Gastrocnemius medialis (tissue), 4 donors: ENCODE data around the gene AHDC1.

Experiments used
- POLR2A ChIP-seq, 2 donors: fragments of 450-650 bp; IDR thresholded peaks; one replicate each; pipeline ENCODE4 v1.6.1; 2017; ENCODE audit warnings: antibody characterized with exemption in 2 of 2, mild to moderate bottlenecking in 2 of 2, moderate library complexity in 2 of 2
- TF ChIP-seq, protein P1 (sequence below), 5 experiments: fragments of 450-650 bp in 3 of 5; fragments of 200-600 bp in 2 of 5; sonication (generic) in 2 of 5; IDR thresholded peaks in 4 of 5; conservative IDR thresholded peaks in 1 of 5; 1 replicate in 4 of 5; 2 replicates in 1 of 5; pipeline ENCODE4 v1.5.1; 2016 to 2019; ENCODE audit warnings: antibody characterized with exemption in 5 of 5, mild to moderate bottlenecking in 3 of 5, moderate library complexity in 3 of 5

DNA sequence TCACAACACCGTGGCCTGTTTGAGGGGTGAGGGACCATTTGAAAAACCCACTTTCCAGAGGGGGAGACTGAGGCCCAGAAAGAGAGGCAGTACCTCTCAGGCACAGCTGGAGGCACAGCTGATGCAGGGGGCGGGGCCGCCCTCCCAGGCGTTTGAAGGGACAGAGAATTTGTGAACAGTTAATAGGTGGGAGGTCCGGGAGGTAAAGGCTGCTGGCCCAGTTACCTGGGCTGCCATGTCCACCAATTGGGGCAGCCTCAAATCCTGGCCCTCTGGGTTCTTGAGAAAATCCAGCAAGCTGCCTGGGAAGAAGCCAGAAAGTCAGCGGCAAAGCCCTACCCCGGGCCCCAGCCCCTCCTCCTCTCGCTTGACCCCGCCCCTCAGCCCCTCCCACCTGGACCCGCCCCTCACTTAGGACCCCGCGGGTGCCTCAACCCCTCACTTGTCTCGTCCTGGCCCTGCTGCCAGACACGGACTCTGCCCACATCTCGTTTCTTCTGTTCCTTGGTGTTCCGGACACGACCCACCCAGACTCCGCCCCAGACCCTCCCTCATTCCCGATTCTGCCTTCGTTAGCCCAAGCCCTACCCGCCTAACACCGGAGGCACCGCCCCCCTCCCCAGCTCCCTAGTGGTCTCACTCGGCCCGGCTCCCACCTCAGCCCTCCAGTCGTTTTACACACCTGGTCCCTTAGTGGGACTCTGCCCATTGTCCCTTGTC is 10.8 kb upstream of the AHDC1 start:
- TF ChIP-seq, protein P1, sequence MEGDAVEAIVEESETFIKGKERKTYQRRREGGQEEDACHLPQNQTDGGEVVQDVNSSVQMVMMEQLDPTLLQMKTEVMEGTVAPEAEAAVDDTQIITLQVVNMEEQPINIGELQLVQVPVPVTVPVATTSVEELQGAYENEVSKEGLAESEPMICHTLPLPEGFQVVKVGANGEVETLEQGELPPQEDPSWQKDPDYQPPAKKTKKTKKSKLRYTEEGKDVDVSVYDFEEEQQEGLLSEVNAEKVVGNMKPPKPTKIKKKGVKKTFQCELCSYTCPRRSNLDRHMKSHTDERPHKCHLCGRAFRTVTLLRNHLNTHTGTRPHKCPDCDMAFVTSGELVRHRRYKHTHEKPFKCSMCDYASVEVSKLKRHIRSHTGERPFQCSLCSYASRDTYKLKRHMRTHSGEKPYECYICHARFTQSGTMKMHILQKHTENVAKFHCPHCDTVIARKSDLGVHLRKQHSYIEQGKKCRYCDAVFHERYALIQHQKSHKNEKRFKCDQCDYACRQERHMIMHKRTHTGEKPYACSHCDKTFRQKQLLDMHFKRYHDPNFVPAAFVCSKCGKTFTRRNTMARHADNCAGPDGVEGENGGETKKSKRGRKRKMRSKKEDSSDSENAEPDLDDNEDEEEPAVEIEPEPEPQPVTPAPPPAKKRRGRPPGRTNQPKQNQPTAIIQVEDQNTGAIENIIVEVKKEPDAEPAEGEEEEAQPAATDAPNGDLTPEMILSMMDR (IDR thresholded peaks at IDR 0.05 in 4 of 5, conservative IDR thresholded peaks at IDR 0.05 in 1 of 5), result no peak
- no peak for TF ChIP-seq POLR2A (IDR thresholded peaks at IDR 0.05)
